NT2/D1 (cell line): ENCODE measurements around the gene PDK1.
"Not testable (repeated sequence)": the region's sequence is repeated elsewhere in the genome, so short reads cannot be mapped to it uniquely, and the experiment has no call there.

ENCODE experiments used
- YY1 ChIP-seq: IDR thresholded peaks from 2 replicates; pipeline ENCODE4 v1.6.1; 2011; ENCODE audit not compliant: insufficient read length, insufficient read depth
- ZNF274 ChIP-seq: IDR thresholded peaks from 2 replicates; pipeline ENCODE4 v1.6.1; 2011; ENCODE audit warnings: mild to moderate bottlenecking, low read depth, low read length

- TF ChIP-seq YY1, ZNF274: not testable (repeated sequence)
Measured at GRCh38 chr2:172549802-172550201, 6.1 kb upstream of the PDK1 start.
